Ramos (cell line): ENCODE results near the gene PPP1CB.

Experiments
- in situ Hi-C: fragments of 300-500 bp; cut with MboI; formaldehyde crosslinking; loops from one replicate; pipeline ENCODE4 v1.14.3; 2022; ENCODE audit warnings: low sequenced_read_pairs; ENCODE audit not compliant: unreplicated experiment

Gene PPP1CB

DNA sequence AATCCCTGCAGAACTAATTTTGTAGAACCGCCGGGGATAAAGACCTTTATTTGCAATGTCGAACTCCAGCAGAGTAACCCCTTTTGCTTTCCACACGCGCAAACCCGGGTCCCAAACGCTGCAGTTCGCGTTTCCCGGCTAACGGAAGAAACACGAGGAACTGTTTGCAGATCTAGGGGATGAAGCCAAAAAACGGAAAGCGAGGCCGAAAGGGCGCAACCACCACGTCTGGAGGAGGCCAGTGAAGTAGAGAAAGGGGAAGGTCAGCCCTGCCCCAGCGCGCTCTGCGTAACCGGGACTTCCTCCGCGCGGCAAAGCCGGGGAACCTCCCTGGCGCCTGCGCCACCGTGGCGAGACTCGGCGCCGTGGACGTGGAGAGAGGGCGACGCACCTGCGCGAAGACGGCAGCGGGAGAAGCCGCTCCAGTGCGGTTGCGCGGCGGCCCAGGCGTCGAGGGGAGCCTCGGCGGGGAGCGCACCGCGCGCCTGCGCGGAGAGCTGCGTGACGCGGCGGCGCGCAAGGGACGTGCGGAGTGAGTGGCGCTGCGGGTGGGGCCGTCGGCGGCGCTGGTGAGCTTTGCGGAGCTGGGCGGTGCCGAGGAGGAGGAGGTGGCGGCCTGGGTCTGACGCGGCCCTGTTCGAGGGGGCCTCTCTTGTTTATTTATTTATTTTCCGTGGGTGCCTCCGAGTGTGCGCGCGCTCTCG is at the start of gene PPP1CB:
PPP1CB (plus strand) TSS at position 579 of the 704 bp plus-strand sequence. CDS start 295 bp downstream, outside the sequence.
- in situ Hi-C loops = no loop called here

DNA sequence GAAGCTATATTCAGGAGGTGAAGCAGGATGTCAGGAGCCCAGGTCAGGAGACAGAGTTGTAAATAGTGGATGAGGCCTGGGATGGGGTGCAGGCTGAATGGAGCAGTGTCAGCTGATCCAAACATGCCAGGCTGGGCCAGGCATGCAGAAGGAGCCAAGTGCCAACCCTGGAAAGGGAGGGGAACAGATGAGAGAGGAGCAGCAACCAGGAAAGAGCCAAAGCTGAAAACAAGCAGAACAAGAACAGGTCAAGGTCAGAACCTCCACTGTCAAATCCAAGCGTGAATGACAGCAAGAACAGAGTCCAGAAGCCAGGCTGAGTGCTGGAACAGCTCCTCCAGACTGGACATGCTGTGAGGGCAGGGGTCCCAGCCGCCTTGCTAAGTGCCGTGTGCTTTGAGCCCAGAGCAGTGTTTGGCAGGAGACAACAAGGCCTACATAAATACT is 49.2 kb upstream of the PPP1CB start:
- in situ Hi-C loops = no loop called here

DNA sequence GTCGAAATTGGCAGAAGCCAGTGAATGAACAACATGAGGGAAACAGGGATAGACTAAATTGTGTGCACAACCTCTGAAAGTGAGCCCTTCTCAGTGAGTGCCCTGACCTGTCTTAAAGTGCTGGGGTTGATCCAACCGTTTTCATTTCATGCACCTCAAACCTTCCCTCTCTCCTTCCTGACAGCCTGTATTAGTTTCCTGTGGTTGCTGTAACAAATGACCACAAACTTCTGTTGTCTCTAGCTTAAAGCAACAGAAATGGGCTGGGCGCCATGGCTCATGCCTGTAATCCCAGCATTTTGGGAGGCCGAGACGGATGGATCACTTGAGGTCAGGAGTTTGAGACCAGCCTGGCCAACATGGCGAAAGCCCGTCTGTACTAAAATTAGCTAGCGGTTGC is 48.8 kb upstream of the PPP1CB start:
- in situ Hi-C loops = no loop called here

DNA sequence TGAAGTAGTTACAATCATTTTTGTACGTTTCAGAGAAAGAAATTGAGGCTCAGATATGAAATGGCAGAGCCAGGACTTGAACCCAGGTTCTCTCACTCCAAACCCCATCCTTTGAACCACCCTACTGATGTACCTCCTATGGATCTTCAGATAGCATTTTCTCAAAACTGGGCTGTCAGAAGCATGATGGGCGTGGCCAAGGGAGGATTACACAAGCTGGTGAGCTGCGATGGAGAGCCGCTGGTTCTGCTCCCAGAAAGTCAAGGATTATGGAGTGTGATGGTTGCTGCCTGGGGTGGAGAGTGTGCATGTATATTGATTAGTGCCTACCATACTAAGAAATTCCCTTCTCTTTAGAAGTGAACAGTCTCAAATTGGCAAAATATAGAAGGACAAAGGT is 47.0 kb upstream of the PPP1CB start:
- in situ Hi-C loops = no loop called here

DNA sequence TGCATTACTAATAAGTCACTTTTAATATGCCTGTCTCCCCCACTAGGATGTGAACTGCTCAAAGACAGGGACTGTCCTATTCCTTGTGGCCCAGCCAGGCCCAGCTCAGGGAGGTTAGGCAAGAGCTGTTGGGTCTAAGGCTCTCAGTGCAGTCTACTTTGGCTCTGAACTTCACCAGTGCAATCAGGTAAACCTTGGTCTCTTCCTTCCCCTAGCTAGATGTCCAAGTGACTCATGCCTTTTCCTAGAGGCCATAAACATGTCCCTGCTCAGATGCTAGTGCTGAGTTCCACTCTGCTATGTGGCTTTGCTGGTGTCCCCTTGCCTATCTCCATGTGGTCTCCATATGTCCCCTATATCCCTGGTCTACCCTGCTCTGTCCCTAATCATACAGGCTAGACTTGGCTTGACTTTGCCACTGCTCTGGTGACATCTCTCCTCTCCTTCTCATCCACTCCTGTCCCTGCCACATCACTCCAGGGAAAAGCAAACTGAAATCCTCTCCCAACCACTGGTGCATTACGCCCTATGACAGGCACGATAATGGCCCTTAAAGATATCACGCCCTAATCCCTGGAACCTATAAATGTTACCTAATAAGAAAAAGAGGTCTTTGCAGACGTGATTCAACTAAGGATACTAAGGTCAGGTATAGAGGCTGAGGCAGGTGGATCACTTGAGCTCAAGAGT is 45.7 kb upstream of the PPP1CB start:
- in situ Hi-C loops = no loop called here

DNA sequence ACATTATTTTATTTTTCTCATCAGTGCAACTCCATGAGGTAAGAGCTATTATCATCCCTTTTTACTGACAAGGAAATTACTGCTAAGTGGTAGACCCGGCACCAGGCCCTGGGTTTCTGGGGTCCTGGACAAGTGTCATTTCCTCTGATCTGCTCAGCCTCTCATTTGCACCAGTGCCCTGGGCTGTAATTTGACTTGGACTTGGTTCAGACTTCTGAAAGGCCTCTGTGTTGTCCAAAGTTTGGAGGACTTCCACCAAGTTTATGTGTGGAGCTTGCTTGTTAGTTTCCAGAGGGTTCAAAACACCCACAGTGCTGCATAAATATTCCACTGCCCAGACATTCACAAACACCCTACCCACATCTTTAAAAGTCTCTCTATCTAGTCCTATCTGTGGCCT is 44.0 kb upstream of the PPP1CB start:
- in situ Hi-C loops = no loop called here

DNA sequence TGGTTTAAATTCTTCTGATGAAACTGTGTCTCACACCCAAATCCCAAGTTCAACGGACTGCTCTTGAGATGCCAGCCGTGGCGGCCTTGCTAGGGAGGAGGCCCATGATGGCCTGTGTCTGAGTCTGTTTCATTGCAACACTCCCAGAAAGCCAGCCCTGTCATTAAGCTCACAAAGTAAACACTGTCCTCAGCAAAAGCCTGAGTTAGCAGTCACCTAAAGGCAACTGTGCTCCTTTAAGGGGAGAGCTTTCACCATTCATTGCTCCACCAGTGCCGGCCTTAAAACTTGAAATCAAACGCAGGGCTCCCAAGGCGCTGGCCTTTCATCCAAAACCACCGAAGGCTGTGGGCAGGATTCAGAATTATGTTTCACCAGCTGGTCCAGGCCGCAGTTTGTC is 42.5 kb upstream of the PPP1CB start:
- in situ Hi-C loops = no loop called here

DNA sequence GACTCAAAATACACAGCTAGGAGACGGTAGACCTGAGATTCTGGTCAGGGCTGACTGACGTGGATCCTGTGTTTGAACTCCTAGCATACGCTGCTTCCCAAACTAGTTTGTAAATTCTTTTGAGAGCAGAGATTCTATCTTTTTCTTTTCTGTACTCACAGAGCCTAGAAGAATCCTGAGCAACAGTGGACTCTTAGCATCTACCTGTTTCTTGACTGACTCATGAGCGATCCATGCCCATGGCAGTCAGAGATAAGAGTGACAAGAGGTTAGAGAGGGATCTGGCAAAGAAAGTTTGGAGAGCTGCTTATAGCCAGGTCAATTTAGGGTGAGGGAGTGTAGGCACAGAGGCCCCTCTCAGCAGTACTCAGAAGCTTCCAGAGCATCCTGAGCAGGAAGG is 41.1 kb upstream of the PPP1CB start:
- in situ Hi-C loops = no loop called here

DNA sequence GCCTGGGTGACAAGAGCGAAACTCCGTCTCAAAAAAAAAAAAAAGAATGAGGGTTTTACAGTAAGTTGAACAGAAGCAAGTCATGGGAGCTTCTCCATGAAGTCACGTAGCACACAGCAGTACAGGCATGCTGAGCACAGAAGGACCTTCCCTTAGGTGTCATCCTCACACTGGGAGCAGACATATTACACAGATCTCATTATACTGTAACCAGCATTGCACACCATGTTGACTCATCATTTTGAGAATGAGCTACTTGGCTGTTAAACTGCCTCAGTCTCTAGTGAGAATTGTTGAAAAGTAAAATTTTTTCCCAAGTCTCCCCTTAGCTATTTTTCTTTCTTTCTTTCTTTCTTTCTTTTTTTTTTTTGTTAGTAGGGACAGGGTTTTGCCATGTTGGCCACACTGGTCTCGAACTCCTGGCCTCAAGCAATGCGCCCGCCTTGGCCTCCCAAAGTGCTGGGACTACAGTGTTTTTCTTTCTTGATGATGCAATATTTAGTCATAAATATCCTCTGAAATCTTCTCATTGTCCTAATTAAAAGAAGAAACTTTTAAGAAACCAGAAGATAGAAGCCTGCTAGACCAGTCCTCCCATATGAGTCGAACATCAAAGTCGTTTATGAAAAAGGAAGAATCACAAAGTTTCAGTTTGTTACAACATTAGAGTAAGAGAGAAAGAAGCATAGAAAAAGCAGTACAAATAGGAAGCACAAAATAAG is 37.9 kb upstream of the PPP1CB start:
- in situ Hi-C loops = no loop called here

DNA sequence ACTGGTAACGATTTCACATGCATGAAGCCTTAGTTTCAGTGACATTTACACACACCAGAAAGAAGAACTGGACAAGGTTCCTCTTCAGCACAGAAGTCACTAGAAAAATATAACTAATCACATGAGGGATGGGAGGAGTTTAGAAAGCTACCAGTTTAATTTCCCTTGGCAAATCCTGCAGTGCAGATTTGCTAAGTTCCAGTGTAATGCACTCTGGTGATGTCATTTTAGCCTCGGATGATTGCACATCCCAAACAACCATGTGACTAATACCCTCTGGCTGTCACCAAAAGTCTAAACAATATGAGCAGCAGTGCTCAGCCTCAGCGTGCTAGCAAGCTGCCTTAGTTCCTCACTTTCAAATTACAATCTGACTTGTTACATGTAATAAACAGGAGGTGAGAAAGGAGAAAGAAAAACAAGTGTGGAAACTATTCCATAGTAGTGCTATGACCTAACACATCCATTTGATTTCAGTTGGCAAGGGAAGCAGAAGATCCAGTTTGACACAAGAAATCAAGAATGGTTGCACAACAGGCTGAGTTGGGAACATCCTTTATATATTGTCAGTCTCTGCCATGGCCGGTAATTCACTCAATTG is 35.3 kb upstream of the PPP1CB start:
- in situ Hi-C loops = no loop called here

DNA sequence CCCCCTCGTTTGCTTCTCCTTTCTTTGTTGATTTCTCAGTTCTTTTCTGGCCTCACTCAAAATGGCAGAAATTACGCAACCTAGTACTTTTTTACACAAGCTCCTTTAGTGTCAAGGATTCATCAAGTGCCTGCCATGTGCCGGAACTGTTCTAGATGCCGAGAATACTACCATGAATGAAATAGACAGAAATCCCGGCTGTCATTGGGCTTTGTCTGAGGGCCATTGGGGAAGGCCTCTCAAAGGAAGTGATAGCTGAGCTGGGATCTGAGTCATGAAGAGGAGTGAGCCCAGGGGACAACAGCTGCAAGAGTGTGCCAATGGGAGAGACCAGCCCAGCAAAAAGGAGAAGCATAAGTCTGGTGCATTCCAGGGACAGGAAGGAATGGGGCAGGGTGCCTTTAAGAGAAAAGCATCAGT is 34.3 kb upstream of the PPP1CB start:
- in situ Hi-C loops = no loop called here

DNA sequence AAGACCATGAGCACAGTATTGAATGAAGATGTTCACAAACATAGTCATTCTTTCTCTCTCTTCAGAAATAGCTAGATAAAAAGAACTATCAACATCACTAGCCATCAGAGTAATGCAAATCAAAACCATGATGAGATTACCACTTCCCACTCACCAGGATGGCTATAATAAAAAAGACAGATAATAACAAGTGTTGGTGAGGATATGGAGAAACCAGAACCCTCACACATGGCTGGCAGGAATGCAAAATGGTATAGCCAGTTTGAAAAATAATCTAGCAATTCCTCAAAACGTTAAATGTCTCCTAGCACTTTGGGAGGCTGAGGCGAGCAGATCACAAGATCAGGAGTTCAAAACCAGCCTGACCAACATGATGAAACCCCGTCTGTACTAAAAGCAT is 31.3 kb upstream of the PPP1CB start:
- in situ Hi-C loops = no loop called here

DNA sequence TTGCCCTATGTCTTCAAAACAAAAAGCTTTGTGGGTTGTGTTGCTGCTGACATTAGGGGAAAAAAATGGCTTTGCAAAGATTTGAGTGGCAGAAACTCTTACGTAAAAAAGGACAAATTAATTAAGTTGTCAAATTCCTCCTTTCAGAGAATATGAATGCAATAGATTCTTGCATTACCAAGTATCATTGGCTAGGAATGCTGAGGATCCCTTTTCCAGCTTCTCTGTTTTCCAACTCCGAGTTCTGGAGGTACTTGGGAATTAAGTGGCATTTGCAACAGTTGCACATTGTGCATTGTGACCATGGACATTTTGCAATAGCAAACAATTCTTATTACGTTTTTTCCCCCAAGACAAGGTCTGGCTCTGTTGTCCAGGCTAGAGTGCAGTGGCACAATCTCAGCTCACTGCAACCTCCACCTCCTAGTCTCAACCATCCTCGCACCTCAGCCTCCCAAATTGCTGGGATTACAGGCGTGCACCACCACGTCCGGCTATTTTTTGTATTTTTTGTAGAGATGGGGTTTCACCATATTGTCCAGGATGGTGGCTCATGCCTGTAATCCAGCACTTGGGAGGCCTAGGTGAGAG is 29.9 kb upstream of the PPP1CB start:
- in situ Hi-C loops = no loop called here

DNA sequence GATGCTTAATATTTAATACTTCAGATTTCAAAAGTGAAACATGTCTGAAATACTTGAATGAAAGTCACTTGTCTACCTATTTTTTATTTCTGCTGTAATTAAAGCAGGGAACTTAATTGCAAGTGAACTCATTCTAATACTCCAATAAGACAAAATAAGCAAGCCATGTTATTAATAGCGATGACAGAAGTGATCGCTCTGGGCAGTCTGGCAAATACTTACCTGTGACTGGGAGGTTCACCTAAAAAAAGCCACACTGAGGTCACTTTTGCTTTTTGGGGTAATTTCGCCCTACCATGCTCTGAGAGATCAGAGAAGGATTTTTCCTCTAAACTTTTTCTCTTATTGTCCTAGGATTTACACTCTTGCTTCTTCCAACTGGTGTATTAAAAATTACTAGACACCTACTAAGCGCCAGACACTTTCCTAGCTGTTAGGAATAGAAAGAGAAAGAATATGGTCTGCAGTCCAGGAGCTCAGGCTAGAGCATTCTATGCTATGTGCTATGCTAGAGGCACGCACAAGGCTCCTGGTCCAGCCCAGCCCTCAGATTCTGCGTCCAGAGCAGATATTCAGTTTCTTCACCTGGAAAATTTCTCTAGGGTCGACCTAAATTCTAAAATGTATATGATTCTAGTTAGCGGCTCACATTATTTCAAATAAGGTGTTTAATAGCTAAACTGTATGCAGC is 26.5 kb upstream of the PPP1CB start:
- in situ Hi-C loops = no loop called here

DNA sequence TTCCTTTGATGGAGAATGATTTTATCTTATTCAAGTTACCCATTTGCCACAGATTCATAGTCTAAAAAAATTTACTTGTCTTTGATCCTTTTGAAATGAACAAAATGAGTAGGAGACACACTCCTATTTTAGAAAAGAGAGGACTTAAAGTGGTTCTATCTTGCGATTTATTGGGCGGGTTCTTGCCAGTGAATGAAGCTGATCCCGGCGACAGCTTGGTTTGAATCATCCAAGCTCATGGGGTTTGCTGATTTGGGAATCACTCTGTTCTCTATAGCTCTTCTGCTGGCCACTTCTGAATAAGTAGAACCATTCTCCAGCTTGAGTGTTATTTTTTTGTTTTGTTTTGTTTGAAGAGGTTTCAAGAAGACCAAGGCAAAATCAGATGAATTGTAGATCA is 25.5 kb upstream of the PPP1CB start:
- in situ Hi-C loops = no loop called here

DNA sequence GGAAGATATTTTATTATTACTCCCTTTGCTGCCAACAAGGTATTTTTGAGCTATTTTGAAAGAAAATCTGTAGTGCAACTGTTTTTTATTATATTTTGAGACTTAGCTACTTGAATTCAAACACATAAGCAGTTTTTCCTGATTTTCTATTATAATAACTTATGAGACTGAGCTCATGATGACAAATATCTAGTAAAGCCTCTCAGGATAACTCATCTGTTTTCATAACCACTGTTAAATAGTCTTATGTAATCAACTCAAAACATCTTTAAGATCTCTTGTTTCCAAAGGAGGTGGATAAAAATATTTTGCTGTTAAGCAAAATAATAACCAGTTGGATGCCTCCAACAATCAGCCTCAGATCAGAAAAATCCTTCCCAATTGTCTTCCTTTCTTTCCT is 21.9 kb upstream of the PPP1CB start:
- in situ Hi-C loops = no loop called here

DNA sequence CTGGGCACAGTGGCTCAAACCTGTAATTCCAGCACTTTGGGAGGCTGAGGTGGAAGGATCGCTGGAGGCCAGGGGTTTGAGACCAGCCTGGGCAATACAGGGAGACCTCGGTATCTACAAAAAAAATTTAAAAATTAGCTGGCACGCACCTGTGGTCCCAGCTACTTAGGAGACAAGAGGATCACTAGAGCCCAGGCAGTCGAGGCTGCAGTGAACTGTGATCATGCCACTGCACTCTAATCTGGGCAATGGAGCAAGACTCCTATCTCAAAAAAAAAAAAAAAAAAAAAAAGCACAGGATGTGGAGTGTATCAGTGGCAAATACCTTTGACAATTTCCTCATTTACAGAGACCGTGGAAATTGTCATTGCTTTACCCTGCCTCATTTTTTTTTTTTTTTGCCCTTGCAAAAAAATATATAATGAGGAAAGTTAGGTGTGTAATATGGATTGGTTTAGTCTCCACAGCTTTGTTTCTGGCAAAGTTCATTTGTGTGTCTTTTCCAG is 20.9 kb upstream of the PPP1CB start:
- in situ Hi-C loops = no loop called here

DNA sequence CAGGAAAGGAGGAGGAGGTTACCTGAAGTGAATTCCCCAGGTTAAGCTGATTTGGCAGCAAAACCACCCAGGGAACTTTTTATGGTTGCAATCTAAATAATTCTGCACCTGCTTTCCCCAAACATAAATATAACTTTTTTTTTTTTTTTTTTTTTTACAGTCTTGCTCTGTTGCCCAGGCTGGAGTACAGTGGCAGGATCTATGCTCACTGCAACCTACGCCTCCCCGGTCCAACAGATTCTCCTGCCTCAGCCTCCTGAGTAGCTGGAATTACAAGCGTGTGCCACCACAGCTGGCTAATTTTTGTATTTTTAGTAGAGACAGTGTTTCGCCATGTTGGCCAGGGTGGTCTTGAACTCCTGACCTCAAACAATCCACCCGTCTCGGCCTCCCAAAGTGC is 16.1 kb upstream of the PPP1CB start:
- in situ Hi-C loops = no loop called here

DNA sequence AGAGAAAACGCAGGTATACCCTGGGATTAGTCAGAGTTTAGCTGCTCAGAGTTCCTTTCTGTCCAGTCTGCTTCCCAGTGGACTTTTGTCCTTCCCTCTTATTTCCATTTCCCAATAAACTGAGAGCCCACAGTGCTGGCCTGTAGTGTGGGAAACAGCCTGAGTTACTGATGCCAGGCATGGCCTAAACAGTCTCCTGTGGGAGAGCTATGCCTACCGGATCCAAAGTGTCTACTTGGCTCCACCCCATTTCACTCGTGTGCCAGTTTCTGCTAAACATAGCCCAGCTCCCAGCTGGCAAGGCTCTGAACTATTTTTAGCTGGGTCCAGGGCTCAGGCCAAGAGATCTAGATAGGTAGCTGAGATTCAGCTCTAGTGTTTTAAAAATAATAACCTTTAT is 15.6 kb upstream of the PPP1CB start:
- in situ Hi-C loops = no loop called here

DNA sequence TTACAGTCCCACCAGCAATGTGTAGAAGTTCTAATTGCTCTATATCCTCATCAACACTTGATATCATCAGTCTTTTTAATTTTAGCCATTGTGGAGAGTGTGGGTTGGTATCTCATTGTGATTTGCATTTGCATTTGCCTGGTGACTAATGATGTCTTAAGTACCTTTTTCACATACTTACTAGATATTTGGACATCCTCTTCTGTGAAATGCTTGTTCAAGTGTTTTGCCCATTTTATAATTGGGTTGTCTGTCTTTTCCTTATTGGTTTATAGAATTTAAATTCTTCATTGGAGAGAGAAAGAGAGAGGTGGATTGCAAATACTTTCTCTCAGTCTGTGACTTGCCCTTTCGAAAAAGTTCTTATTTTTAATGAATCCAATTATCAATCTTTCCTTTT is 14.0 kb upstream of the PPP1CB start:
- in situ Hi-C loops = no loop called here
